Cardiac fibroblast (primary cell): ENCODE results near the gene PLA2G2C.
"Not testable (repeated sequence)": the region's sequence is repeated elsewhere in the genome, so short reads cannot be mapped to it uniquely, and the experiment has no call there.

Source experiments
- DNase-seq, 2 donors: peaks; one replicate each; pipeline versions ENCODE4 v3.0.0 to v3.0.0-alpha.2; 2010; ENCODE audit warnings: low read depth in 2 of 2
- H3K4me3 ChIP-seq, 2 donors: replicated peaks in 1 of 2; 1 replicate in 1 of 2; 2 replicates in 1 of 2; pipeline ENCODE4 v1.5.1; 2011; ENCODE audit warnings: low read depth in 2 of 2, low read length in 2 of 2, mild to moderate bottlenecking in 2 of 2, moderate library complexity in 1 of 2
- TF ChIP-seq, protein P1 (sequence below): IDR thresholded peaks from one replicate; pipeline ENCODE4 v1.5.1; 2011; ENCODE audit warnings: low read depth, mild to moderate bottlenecking, low read length, inconsistent platforms

Gene PLA2G2C, protein sequence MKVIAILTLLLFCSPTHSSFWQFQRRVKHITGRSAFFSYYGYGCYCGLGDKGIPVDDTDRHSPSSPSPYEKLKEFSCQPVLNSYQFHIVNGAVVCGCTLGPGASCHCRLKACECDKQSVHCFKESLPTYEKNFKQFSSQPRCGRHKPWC

DNA sequence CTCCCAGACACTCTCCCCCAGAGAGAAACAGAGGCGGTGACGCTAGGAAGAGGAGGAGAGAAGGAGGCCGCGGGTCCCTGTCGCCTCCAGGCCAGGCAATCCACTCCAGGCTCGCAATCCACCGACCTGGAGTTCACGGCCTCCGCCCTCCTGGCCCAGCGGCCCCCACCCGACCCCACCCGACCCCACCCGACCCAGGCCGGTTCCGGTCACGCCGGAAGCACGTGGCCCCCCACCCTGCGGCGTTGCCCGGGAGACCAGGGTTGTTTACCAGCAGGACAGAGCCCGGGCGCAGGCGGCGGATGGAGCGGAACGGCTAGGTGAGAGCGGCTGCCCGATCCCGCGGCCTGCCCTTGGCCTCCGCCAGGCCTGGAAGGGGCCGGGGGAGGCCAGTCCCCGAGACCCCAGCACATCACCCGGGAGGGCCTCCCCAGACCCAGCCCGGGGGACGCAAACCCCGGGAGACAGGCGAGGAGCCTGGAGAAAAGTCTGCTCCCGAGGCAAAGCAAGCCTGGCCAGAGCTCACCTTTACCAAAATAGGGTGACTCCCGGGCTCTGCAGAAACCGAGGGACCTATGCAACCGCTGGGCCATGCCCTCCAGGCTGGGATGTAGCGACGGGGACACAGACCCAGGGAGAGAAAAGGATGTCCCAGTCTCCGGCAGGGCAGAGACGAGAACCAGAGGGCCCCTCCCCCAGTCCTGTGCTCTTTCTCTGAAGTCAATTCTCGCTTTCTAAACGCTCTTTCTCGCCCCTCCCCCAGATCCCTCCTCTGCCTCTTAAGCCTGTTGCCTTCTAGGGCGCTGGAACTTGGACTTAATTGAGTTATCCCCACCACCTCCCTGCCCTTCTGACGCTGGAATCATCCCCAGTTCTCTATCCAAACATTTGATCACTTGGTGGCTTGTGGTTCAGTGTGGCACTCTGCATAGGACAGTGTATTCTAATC, at the start of gene PLA2G2C, which contains the start of gene UBXN10:
TSS of gene PLA2G2C (minus strand) at position 685 of the 949 bp plus-strand sequence. CDS start 9,155 bp downstream, outside the sequence.
TSS of gene UBXN10 (plus strand) at position 263 of the 949 bp plus-strand sequence. CDS start 4,466 bp downstream, outside the sequence.
- TF ChIP-seq, protein P1, sequence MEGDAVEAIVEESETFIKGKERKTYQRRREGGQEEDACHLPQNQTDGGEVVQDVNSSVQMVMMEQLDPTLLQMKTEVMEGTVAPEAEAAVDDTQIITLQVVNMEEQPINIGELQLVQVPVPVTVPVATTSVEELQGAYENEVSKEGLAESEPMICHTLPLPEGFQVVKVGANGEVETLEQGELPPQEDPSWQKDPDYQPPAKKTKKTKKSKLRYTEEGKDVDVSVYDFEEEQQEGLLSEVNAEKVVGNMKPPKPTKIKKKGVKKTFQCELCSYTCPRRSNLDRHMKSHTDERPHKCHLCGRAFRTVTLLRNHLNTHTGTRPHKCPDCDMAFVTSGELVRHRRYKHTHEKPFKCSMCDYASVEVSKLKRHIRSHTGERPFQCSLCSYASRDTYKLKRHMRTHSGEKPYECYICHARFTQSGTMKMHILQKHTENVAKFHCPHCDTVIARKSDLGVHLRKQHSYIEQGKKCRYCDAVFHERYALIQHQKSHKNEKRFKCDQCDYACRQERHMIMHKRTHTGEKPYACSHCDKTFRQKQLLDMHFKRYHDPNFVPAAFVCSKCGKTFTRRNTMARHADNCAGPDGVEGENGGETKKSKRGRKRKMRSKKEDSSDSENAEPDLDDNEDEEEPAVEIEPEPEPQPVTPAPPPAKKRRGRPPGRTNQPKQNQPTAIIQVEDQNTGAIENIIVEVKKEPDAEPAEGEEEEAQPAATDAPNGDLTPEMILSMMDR, result no peak
- peak in 1 of 2 donors; percentile 41 for DNase-seq
- H3K4me3 ChIP-seq, result peak within 1 kb of the TSS in 1 of 2 donors; percentile 21

DNA sequence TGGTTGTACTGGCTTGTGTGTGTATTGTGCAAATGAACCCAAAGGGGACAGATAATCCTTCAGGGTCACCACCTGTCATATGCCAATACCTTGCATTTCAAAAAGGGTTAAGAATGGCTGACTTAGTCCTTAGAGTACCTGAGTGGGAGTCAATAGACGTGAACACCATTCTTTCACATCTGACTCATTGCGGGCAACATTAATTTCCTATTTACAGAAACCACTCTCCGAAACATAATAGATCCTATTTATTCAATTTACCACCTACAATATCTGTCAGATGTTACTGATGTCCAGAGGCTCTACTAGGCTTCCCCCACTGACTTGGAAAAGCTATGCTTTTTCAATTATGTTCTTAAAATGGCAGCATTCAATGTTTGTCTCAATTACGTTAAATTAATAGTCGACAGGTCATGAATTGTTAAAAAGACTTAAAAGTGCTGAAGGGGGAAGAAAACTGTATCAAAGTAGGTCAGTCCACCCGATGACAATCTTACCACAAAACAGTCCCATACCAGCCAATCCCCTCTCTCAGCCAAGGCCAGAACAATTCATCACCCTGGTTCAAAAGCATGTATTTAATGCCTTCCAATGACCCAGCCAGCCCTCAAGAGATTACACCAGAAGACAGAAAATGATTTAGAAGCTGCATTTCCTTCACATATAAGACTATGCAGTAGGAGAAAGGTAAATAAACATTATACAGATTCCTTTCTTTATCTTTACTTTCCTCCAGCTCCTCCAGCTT, 48.6 kb upstream of the PLA2G2C start:
- no peak overlapping the region for H3K4me3 ChIP-seq
- TF ChIP-seq, protein P1, result no peak
- no peak for DNase-seq

DNA sequence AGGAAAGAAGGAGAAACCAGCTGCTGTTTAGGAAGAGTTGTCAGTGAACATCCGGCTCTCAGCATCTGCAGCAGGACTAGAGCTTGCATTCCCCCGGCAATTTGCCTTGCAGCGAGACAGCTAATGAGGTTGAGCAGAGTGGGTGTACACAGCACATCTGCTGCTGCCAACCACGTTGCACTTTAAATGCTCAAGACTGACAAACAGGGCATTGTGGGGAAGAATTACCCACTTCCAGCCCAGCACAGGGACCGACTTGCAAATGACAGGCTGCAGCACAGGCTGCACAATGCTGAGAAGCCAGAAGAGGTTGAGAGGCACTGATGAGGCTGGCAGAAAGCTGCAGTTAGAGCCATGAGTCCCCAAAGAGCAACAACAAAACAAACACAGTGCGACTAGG, 47.5 kb upstream of the PLA2G2C start:
- TF ChIP-seq, protein P1, result no peak
- no peak overlapping the region for H3K4me3 ChIP-seq
- DNase-seq, result no peak

DNA sequence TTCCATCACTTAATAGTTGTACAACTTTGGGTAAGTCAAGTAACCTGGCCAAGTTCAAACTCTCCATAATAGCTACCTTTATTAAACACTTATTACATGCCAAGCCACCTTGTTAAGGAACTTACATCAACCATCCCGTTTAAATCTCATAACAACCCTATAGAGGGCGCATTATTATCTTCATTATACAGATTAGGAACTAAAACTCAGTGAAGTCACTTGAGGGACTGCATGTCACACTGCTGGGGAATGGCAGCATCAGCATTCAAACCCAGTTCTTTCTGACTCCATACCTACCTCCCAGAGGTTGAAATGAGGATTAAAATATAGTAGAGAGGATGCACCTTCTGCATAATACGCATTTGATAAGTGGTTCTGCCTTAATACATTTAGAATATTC, 47.1 kb upstream of the PLA2G2C start:
- H3K4me3 ChIP-seq, result no peak overlapping the region
- TF ChIP-seq, protein P1, result peak; percentile 44
- DNase-seq, result peak; percentile 38 to 46

DNA sequence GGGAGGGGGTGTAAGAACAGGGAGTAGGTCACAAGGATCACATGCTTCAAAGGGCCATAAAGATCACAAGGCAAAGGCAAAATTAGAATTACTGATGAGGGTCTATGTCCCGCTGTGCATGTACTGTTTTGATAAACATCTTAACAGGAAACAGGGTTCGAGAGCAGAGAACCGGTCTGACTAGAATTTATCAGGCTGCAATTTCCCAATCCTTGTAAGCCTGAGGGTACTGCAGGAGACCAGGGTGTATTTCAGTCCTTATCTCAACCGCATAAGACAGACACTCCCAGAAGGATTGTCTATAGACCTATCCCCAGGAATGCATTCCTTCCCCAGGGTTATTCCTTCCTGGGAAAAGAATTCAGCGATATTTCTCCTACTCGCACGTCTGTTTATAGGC, 46.2 kb upstream of the PLA2G2C start:
- H3K4me3 ChIP-seq, DNase-seq: not testable (repeated sequence)

DNA sequence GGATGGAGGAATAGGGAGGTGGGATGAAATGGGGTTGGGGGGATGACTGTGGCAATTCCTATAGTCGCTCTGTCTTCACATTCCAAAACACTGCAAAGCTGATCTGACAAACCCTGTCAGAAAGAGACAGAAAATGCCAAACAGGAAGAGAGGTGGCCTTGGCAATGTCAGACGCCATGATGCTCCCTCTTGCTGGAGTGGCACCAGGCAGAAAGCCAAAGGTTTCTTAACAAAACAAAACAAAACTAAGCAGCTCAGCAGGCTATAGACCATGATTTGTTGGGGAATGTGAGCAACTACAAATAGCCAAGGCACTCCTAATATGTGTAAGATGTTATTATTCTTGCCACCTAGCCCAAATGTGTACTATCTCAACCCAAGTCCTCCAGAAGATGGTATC, 42.9 kb upstream of the PLA2G2C start:
- H3K4me3 ChIP-seq, result no peak overlapping the region
- TF ChIP-seq, protein P1, result no peak
- DNase-seq, result no peak

DNA sequence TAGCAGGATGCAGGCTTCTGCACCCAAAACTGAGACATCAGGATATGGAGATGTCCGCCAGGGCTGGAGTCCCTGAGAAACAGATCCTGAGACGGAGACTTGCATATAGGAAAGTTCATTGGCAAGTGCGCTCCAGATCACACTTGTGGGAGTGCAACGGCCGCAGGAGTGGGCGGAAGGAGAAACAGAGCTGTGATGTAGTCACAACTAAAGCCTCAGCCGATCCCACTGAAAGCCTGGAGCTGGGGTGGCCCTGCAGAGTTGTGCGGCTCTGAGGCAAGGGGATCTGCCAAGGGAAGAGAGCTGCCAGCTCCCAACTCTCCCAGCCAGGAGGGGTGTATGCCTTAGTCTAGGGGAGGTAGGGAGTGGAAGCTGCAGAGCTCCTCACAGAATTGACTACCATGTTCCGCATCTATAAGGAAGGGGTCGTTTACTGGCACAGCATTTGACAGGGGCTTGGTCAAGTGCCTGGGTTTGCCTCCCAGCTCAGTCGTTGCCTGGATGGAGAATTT, 42.1 kb upstream of the PLA2G2C start:
- H3K4me3 ChIP-seq, result no peak overlapping the region
- TF ChIP-seq, protein P1, result no peak
- no peak for DNase-seq
